ENCODE data around the gene TPBGL.

TPBGL gene

DNA sequence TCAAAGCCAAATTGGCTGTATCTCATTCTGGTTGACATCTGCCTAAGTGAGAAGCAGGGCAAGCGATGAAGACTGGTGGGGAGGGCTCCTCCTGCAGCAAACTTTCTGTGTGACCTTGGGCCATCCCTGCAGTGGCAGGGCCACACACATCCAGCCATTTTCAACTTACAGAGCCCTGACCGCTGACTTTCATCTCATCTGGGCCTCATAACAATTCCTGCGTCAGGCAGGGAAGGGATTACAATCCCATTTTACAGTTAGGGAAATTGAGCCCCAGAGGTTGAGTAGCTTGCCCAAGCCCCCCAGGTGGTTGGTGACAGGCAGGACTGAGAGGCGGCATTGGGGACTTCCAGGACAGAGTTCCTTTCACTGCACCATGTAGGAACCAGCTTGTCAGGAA lies 21.9 kb downstream of the TPBGL start:
- TF ChIP-seq, protein P1, sequence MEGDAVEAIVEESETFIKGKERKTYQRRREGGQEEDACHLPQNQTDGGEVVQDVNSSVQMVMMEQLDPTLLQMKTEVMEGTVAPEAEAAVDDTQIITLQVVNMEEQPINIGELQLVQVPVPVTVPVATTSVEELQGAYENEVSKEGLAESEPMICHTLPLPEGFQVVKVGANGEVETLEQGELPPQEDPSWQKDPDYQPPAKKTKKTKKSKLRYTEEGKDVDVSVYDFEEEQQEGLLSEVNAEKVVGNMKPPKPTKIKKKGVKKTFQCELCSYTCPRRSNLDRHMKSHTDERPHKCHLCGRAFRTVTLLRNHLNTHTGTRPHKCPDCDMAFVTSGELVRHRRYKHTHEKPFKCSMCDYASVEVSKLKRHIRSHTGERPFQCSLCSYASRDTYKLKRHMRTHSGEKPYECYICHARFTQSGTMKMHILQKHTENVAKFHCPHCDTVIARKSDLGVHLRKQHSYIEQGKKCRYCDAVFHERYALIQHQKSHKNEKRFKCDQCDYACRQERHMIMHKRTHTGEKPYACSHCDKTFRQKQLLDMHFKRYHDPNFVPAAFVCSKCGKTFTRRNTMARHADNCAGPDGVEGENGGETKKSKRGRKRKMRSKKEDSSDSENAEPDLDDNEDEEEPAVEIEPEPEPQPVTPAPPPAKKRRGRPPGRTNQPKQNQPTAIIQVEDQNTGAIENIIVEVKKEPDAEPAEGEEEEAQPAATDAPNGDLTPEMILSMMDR (IDR thresholded peaks at IDR 0.05; ENCODE audit: insufficient read depth, low read length, poor library complexity, severe bottlenecking): no peak
- Histone ChIP-seq H3K36me3 (ENCODE audit: control insufficient read depth, insufficient read depth, low read length) (no peaks in the 10 kb centered on the region), H3K27me3 (replicated peaks; ENCODE audit: control insufficient read depth, insufficient read depth, low read length) (no peaks in the 10 kb centered on the region; the same call in 1 of the 2 replicates), H3K4me3 (replicated peaks; ENCODE audit: low read depth, low read length) (no peak overlapping the region)
- DNase-seq (ENCODE audit: extremely low read depth, insufficient read length): no peak

DNA sequence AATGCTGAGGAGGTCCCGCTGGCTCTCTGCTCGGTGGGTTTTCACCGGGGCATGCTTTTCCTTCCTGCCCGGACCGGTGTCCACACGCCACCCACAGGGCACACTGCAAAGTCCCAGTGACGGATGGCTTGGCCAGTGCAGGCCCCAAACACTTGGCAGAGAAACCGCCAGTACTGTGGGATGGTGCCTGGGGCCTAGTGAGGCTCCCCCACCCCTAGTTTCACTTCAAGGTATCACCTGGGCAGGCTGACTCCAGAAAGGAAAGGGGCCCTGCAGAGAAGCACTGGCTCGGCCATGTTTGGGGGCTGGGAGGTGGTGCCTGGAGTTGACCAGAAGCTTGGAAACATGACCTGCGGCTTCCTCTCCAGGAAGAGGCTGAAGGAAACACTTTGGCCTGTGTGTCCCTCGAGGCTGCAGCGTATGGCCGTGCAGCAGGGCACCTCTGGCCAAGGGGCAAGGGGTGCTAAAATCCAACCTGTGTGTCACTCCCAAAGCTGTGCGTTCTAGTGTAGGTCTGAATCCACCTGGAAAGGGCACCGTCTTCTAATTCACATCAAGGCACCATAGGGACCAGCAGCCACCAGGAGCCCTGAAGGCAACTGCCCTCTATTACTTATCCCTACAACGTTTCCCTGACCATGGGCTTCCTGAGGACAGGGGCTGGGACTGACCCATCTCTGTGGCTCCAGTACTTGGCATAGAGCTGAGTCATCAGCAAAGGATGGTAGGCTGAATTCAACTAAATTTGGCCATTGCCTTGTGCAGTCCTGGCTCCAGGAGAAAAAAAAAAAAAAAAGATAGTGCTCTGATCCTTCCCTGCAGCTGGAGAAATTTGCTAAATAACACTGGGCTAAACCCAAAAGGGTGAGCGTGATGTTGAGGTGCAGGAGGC lies 22.6 kb downstream of the TPBGL start:
- Histone ChIP-seq H3K27me3 (replicated peaks; ENCODE audit: control insufficient read depth, insufficient read depth, low read length) (no peaks in the 10 kb centered on the region; the same call in 1 of the 2 replicates), H3K36me3 (ENCODE audit: control insufficient read depth, insufficient read depth, low read length) (no peaks in the 10 kb centered on the region), H3K4me3 (replicated peaks; ENCODE audit: low read depth, low read length) (no peak overlapping the region)
- DNase-seq (ENCODE audit: extremely low read depth, insufficient read length): no peak
- TF ChIP-seq, protein P1 (IDR thresholded peaks at IDR 0.05; ENCODE audit: insufficient read depth, low read length, poor library complexity, severe bottlenecking): no peak

DNA sequence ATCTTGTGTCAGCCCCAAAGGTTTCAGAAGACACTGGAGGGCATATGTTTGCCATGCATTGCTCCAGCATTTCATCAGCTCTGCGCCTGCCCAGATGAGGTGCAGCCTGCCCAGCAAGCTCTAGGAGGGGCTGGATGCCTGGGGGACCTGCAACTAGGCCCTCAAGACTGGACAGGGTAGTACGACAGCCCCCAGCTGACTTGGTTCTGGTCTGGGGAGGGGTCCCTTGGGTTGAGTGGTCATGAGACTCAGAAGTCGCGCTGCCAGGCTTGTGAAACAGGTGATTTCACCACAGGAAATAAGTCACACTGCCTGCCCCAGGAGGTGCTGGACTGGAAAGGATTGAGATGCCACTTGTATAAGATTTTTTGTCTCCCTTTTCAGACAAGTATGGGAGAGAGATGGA lies 23.4 kb downstream of the TPBGL start:
- H3K36me3 ChIP-seq (ENCODE audit: control insufficient read depth, insufficient read depth, low read length): no peaks in the 10 kb centered on the region
- no peak overlapping the region for H3K4me3 ChIP-seq (replicated peaks; ENCODE audit: low read depth, low read length)
- DNase-seq (ENCODE audit: extremely low read depth, insufficient read length): no peak
- TF ChIP-seq, protein P1 (IDR thresholded peaks at IDR 0.05; ENCODE audit: insufficient read depth, low read length, poor library complexity, severe bottlenecking): no peak
- no peaks in the 10 kb centered on the region; the same call in 1 of the 2 replicates for H3K27me3 ChIP-seq (replicated peaks; ENCODE audit: control insufficient read depth, insufficient read depth, low read length)

DNA sequence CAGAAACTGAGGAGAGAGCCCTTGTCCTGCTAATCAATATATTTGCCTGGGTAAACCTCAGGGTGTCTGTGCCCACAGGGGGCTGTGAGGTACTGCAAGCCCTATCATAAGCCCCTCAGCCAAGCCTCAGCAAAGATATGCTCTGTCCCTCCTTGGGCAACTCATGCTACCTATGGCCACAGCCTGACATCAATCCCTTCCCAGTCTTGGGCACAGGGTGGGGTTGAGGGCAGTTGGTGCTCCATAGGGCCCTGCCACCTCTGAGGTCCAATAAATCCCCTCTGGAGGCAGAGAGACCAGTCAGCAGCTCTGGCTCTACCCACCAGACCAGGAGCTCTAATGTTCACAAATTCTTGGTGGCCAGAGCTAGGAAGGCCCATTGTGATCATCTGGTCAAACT lies 23.8 kb downstream of the TPBGL start:
- Histone ChIP-seq H3K36me3 (ENCODE audit: control insufficient read depth, insufficient read depth, low read length) (no peaks in the 10 kb centered on the region), H3K4me3 (replicated peaks; ENCODE audit: low read depth, low read length) (no peak overlapping the region), H3K27me3 (replicated peaks; ENCODE audit: control insufficient read depth, insufficient read depth, low read length) (no peaks in the 10 kb centered on the region; the same call in 1 of the 2 replicates)
- TF ChIP-seq, protein P1 (IDR thresholded peaks at IDR 0.05; ENCODE audit: insufficient read depth, low read length, poor library complexity, severe bottlenecking): no peak
- DNase-seq (ENCODE audit: extremely low read depth, insufficient read length): no peak

DNA sequence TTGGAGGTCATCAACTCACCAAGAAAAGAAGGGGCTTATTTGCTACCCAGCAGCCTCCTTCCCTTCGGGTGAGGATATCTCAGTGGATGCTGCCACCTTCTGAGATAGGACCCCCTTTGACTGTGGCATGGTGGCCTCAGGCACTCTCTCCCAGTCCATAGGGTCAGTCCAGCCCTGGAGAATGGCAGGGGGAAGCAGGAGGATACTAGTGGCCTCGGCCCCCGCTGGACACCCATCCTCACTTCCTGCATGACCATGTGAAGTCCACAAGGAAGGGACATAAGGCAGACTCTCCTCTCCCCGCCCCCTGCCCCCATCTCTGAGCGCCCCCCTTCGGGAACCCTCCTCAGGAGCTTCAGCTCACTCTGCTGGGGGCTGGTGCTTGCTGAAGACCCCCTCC lies 24.4 kb downstream of the TPBGL start:
- no peaks in the 10 kb centered on the region; the same call in 1 of the 2 replicates for H3K27me3 ChIP-seq (replicated peaks; ENCODE audit: control insufficient read depth, insufficient read depth, low read length)
- TF ChIP-seq, protein P1 (IDR thresholded peaks at IDR 0.05; ENCODE audit: insufficient read depth, low read length, poor library complexity, severe bottlenecking): no peak
- no peak for DNase-seq (ENCODE audit: extremely low read depth, insufficient read length)

More for the DNA sequence above, 24.4 kb downstream of the TPBGL start:
- H3K4me3 ChIP-seq (replicated peaks; ENCODE audit: low read depth, low read length): no peak overlapping the region
- no peaks in the 10 kb centered on the region for H3K36me3 ChIP-seq (ENCODE audit: control insufficient read depth, insufficient read depth, low read length)

All from GM06990 (cell line).